ENCODE data around the gene ZBTB16. TPM values are rescaled to one million over a fixed set of nuclear protein-coding genes. Genes with fewer than 3 reads are reported as not detected.

The ZBTB16 gene
- total and polyA plus RNA-seq, 12 donors = 18.3 to 108 (median 54.6) TPM

DNA sequence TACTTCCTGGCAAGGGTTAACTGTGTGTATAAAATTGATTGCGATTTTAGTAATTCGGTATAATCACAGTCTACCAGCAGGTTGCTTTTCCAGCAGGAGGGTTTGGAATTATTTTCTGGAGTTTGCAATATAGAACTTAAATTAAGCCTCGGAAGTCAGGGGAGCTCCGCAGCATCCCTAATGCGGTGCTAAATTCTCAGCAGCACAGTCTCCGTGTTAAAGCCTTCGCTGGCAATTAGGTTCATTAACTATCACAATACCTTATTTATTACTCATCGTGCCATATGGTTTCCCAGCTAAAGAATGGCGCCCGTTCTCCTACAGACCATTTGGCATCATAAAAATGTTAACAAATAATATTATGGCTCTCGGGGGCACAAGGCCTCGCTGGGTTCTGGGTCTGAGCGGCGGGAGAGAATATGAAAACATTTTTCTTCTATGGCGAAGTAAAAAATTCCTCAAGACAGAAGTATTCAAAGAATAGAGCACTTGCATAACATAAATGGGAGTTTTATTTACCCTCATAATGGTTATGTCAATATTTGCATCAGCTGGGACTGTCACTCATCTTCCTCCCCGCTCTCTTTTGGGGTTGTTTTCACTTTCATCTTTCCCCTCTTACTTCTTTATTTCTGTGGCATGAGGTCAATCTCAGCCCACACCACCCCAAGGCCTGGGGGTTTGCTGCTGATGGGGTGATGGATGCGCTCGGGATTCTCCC lies 28.1 kb upstream of the ZBTB16 start:
- ATAC-seq (no peak), DNase-seq (no peak)
- 91 to 95% methylated on average over 18 of the region's 18 CpGs for WGBS, 2 donors
- Histone ChIP-seq H3K27ac (no peak overlapping the region), H3K36me3 (no peaks in the 10 kb centered on the region), H3K27me3 (no peaks in the 10 kb centered on the region), H3K4me3 (no peak overlapping the region), H3K9me3 (no peaks in the 10 kb centered on the region), H3K4me1 (peaks cover 0 to 13% (median 6%) of the 10 kb centered on the region in 9 donors)
- TF ChIP-seq, protein P1, sequence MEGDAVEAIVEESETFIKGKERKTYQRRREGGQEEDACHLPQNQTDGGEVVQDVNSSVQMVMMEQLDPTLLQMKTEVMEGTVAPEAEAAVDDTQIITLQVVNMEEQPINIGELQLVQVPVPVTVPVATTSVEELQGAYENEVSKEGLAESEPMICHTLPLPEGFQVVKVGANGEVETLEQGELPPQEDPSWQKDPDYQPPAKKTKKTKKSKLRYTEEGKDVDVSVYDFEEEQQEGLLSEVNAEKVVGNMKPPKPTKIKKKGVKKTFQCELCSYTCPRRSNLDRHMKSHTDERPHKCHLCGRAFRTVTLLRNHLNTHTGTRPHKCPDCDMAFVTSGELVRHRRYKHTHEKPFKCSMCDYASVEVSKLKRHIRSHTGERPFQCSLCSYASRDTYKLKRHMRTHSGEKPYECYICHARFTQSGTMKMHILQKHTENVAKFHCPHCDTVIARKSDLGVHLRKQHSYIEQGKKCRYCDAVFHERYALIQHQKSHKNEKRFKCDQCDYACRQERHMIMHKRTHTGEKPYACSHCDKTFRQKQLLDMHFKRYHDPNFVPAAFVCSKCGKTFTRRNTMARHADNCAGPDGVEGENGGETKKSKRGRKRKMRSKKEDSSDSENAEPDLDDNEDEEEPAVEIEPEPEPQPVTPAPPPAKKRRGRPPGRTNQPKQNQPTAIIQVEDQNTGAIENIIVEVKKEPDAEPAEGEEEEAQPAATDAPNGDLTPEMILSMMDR (IDR thresholded peaks at IDR 0.05) = no peak
- intact Hi-C loops (cut with DNase I) = loop anchor here in 3 of 10 donors (10.0 kb wide), 2 partner anchors 137 to 153 kb away; no protein-coding TSS in a partner anchor

DNA sequence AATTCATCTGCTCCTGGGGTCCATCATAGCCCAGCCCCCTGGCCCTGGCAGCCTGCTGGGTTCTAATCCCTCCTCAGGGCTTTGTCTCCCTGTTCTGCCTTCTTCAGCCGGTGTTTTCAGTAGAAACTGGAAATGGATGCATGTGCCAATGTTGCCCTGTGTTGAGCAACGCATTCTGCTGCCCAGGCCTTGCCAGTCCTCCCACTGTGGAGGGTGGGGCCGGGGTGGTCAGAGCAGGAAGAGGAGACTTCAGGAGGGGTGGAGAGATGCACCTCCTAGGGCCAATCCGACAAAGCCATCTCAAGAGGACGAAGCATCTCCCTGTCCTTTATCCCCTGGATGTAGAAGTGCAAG lies 27.6 kb upstream of the ZBTB16 start:
- H3K9me3 ChIP-seq = no peaks in the 10 kb centered on the region
- DNase-seq (no peak), ATAC-seq (no peak)
- H3K27ac ChIP-seq = no peak overlapping the region
- TF ChIP-seq, protein P1 (IDR thresholded peaks at IDR 0.05) = no peak
- intact Hi-C loops (cut with DNase I) = loop anchor here in 3 of 10 donors (10.0 kb wide), 2 partner anchors 137 to 153 kb away; no protein-coding TSS in a partner anchor
- H3K4me3 ChIP-seq = no peak overlapping the region
- WGBS, 2 donors = 81 to 83% methylated on average over 5 of the region's 5 CpGs
- no peaks in the 10 kb centered on the region for H3K36me3 ChIP-seq
- peaks cover 0 to 18% (median 12%) of the 10 kb centered on the region in 9 donors for H3K4me1 ChIP-seq
- H3K27me3 ChIP-seq = no peaks in the 10 kb centered on the region

- intact Hi-C loops (cut with DNase I) = loop anchor here in 3 of 10 donors (10.0 kb wide), 2 partner anchors 138 to 152 kb away; no protein-coding TSS in a partner anchor
- DNase-seq (no peak), ATAC-seq (no peak)
- Histone ChIP-seq H3K4me1 (peaks cover 0 to 19% (median 12%) of the 10 kb centered on the region in 9 donors), H3K4me3 (no peak overlapping the region), H3K9me3 (no peaks in the 10 kb centered on the region), H3K36me3 (no peaks in the 10 kb centered on the region), H3K27me3 (no peaks in the 10 kb centered on the region), H3K27ac (no peak overlapping the region)
- TF ChIP-seq, protein P1 (IDR thresholded peaks at IDR 0.05) = no peak
- 82 to 91% methylated on average over 5 of the region's 5 CpGs for WGBS, 2 donors
These were observed 26.4 kb upstream of the ZBTB16 start for GRCh38 chr11:114033066-114033465.

DNA sequence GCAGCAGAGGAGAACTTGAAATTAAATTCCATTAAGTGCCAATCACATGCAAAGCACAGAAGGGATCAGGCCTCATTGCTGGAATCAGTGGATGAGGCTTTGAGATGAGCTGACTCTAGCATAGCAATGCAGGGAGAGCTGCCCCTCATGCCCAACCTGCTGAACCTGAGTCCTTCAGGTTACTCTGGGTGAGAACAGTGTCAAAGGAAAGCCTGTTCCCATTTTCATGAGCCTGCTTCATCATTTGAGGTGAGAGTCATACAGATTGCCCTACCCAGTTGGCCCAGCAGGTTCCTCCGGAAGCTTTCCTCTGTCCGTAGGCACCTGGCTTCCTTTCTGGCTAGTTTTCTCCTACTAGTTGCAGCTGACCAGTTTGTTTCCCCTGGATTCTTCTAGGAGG lies 25.9 kb upstream of the ZBTB16 start:
- H3K27me3 ChIP-seq = no peaks in the 10 kb centered on the region
- 90 to 94% methylated on average over 2 of the region's 2 CpGs for WGBS, 2 donors
- H3K9me3 ChIP-seq = no peaks in the 10 kb centered on the region
- no peak overlapping the region for H3K27ac ChIP-seq
- DNase-seq (no peak), ATAC-seq (no peak)
- H3K36me3 ChIP-seq = no peaks in the 10 kb centered on the region
- intact Hi-C loops (cut with DNase I) = loop anchor here in 3 of 10 donors (10.0 kb wide), 2 partner anchors 139 to 151 kb away; no protein-coding TSS in a partner anchor
- H3K4me1 ChIP-seq = peaks cover 0 to 19% (median 12%) of the 10 kb centered on the region in 9 donors
- TF ChIP-seq, protein P1 (IDR thresholded peaks at IDR 0.05) = no peak
- no peak overlapping the region for H3K4me3 ChIP-seq

Data from heart right ventricle (tissue), 16 donors.